ENCODE measurements around the gene AQP11.

AQP11 gene

DNA sequence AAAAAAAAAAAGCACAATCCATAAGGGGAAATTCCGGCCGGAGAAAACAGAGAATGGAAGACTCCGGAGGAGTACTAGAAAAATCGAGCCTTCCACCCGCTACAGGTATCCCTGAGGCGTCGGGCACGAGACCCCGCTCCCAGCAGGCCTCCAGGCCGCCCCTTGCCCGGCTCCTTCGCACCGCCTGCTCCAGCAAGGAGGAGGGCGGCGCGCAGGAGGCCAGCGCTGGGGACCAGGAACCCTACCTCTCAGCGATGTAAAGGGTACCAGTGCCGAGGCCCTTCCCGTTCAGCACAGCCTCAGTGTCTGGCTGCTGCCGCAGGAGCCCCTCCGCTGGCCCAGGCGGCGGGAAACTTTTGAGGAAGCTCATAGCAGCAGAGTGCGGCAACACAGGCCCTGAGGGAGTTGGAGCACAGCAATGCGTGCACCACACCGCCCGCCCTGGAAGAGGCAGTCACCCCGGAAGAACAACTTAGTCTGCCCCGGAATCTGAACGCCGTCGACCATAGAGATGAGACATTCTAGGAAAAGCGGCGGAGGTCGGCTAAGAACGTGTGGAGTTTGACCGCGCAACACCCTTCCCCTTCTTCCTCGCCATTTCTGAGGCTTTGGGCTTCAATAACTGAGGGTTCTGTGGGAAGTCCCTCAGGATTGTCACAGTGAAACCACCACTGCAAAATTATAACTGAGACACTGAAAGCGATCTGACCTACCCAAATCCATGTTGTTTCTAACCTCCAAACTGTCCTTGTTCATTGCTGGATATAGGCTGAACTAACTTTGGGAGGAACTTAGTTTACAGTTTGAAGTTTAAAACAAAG is 47.8 kb downstream of the AQP11 start, which contains the start of gene CLNS1A:
Gene CLNS1A, minus strand, starts transcription at position 450 of the 821 bp plus-strand sequence. Its CDS starts 80 bp downstream, at position 370.
- peak within 1 kb of the TSS; percentile 91 for H3K4me2 ChIP-seq (ENCODE audit: insufficient read depth, low read length)
- peak within 1 kb of the TSS; percentile 92 for H2AFZ ChIP-seq (ENCODE audit: low read depth, low read length)
- ATAC-seq (ENCODE audit: insufficient read depth, low read depth), result peak; percentile 98
- H3K27ac ChIP-seq (ENCODE audit: low read length), result peak within 1 kb of the TSS; percentile 88
- H3K4me3 ChIP-seq (ENCODE audit: low read depth in 1 of 2, low read length in 2 of 2), result peak within 1 kb of the TSS; percentile 58 to 88
- TF ChIP-seq EZH2 (IDR thresholded peaks at IDR 0.05; ENCODE audit: borderline replicate concordance, low read depth, low read length, severe bottlenecking), result no peak
- TF ChIP-seq, protein P1, sequence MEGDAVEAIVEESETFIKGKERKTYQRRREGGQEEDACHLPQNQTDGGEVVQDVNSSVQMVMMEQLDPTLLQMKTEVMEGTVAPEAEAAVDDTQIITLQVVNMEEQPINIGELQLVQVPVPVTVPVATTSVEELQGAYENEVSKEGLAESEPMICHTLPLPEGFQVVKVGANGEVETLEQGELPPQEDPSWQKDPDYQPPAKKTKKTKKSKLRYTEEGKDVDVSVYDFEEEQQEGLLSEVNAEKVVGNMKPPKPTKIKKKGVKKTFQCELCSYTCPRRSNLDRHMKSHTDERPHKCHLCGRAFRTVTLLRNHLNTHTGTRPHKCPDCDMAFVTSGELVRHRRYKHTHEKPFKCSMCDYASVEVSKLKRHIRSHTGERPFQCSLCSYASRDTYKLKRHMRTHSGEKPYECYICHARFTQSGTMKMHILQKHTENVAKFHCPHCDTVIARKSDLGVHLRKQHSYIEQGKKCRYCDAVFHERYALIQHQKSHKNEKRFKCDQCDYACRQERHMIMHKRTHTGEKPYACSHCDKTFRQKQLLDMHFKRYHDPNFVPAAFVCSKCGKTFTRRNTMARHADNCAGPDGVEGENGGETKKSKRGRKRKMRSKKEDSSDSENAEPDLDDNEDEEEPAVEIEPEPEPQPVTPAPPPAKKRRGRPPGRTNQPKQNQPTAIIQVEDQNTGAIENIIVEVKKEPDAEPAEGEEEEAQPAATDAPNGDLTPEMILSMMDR (IDR thresholded peaks at IDR 0.05; ENCODE audit: borderline replicate concordance, extremely low read depth, low read length, poor library complexity, severe bottlenecking), result peak; percentile 20
- peaks cover 55% of the 10 kb centered on the region for H3K79me2 ChIP-seq (ENCODE audit: insufficient read depth, low read length)
- peak; percentile 90 for DNase-seq
- H4K20me1 ChIP-seq (ENCODE audit: insufficient read depth, low read length), result peaks cover 14% of the 10 kb centered on the region; the same call in 1 of the 2 replicates
- H3K36me3 ChIP-seq (ENCODE audit: insufficient read depth, low read length), result peaks cover 7% of the 10 kb centered on the region; the same call in 1 of the 2 replicates
- H3K4me1 ChIP-seq (ENCODE audit: insufficient read depth, low read length), result peaks cover 38% of the 10 kb centered on the region
- H3K9me3 ChIP-seq (ENCODE audit: insufficient read depth, low read length, severe bottlenecking), result peaks cover 5% of the 10 kb centered on the region
- no peaks in the 10 kb centered on the region for H3K27me3 ChIP-seq (ENCODE audit: insufficient read depth, low read length, poor library complexity)
- peak within 1 kb of the TSS; percentile 80 for H3K9ac ChIP-seq (ENCODE audit: low read depth, low read length)

GRCh38 chr11:77642228-77642627 is 52.5 kb downstream of the AQP11 start:
- Histone ChIP-seq H3K79me2 (ENCODE audit: insufficient read depth, low read length) (peaks cover 10% of the 10 kb centered on the region), H3K36me3 (ENCODE audit: insufficient read depth, low read length) (no peaks in the 10 kb centered on the region), H3K4me3 (ENCODE audit: low read depth in 1 of 2, low read length in 2 of 2) (no peak overlapping the region), H3K4me1 (ENCODE audit: insufficient read depth, low read length) (peaks cover 8% of the 10 kb centered on the region), H3K27me3 (ENCODE audit: insufficient read depth, low read length, poor library complexity) (no peaks in the 10 kb centered on the region), H4K20me1 (ENCODE audit: insufficient read depth, low read length) (no peaks in the 10 kb centered on the region), H2AFZ (ENCODE audit: low read depth, low read length) (no peak overlapping the region), H3K9me3 (ENCODE audit: insufficient read depth, low read length, severe bottlenecking) (peaks cover 5% of the 10 kb centered on the region), H3K9ac (ENCODE audit: low read depth, low read length) (no peak overlapping the region), H3K4me2 (ENCODE audit: insufficient read depth, low read length) (no peak overlapping the region), H3K27ac (ENCODE audit: low read length) (no peak overlapping the region)
- TF ChIP-seq EZH2 (IDR thresholded peaks at IDR 0.05; ENCODE audit: borderline replicate concordance, low read depth, low read length, severe bottlenecking), result no peak
- TF ChIP-seq, protein P1 (IDR thresholded peaks at IDR 0.05; ENCODE audit: borderline replicate concordance, extremely low read depth, low read length, poor library complexity, severe bottlenecking), result no peak
- no peak for DNase-seq
- no peak for ATAC-seq (ENCODE audit: insufficient read depth, low read depth)

DNA sequence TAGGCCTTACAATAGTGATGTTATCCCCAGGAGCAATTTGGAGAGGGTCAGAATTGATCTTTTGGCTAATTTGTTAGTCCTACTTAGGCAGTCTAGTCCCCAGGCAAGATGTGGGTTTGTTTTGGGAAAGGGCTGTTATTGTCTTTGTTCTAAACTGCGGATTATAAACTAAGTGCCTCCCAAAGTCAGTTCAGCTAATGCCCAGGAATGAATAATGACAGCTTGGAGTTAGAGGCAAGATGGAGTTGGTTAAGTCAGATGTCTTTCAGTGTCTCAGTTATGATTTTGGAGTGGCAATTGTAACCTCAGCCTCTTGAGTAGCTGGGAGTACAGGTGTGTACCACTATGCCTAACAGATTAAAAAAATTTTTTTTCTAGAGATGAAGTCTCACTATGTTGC is 55.1 kb downstream of the AQP11 start:
- H3K27ac ChIP-seq (ENCODE audit: low read length), result no peak overlapping the region
- H2AFZ ChIP-seq (ENCODE audit: low read depth, low read length), result no peak overlapping the region
- no peaks in the 10 kb centered on the region for H3K4me1 ChIP-seq (ENCODE audit: insufficient read depth, low read length)
- no peaks in the 10 kb centered on the region for H4K20me1 ChIP-seq (ENCODE audit: insufficient read depth, low read length)
- H3K27me3 ChIP-seq (ENCODE audit: insufficient read depth, low read length, poor library complexity), result no peaks in the 10 kb centered on the region
- peaks cover 5% of the 10 kb centered on the region for H3K9me3 ChIP-seq (ENCODE audit: insufficient read depth, low read length, severe bottlenecking)
- H3K79me2 ChIP-seq (ENCODE audit: insufficient read depth, low read length), result no peaks in the 10 kb centered on the region
- DNase-seq, result no peak
- TF ChIP-seq, protein P1 (IDR thresholded peaks at IDR 0.05; ENCODE audit: borderline replicate concordance, extremely low read depth, low read length, poor library complexity, severe bottlenecking), result no peak
- no peak for TF ChIP-seq EZH2 (IDR thresholded peaks at IDR 0.05; ENCODE audit: borderline replicate concordance, low read depth, low read length, severe bottlenecking)
- no peak for ATAC-seq (ENCODE audit: insufficient read depth, low read depth)
- H3K4me2 ChIP-seq (ENCODE audit: insufficient read depth, low read length), result no peak overlapping the region
- no peaks in the 10 kb centered on the region for H3K36me3 ChIP-seq (ENCODE audit: insufficient read depth, low read length)
- H3K9ac ChIP-seq (ENCODE audit: low read depth, low read length), result no peak overlapping the region
- H3K4me3 ChIP-seq (ENCODE audit: low read depth in 1 of 2, low read length in 2 of 2), result no peak overlapping the region
